ENCODE data around the gene NTN3. TPM values are rescaled to one million over a fixed set of nuclear protein-coding genes. Genes with fewer than 3 reads are reported as not detected.

NTN3 gene
- polyA plus RNA-seq, 1 of the 3 experiments (the other 2 are of a cell fraction), result 0.28 TPM

GRCh38 chr16:2511996-2512734 lies 41.1 kb downstream of the NTN3 start:
- Histone ChIP-seq H3K9me3 (no peaks in the 10 kb centered on the region), H3K27ac (ENCODE audit: low read depth in 2 of 2, low read length in 1 of 2) (no peak overlapping the region), H4K20me1 (ENCODE audit: insufficient read depth) (peaks cover 28% of the 10 kb centered on the region), H3K9me2 (no peaks in the 10 kb centered on the region), H3K4me1 (ENCODE audit: control insufficient read depth in 1 of 2, insufficient read depth in 2 of 2, low read depth in 1 of 2, low read length in 1 of 2) (peaks cover 15 to 24% of the 10 kb centered on the region in 2 experiments; a peak in 3 of 4 replicates), H3K27me3 (ENCODE audit: insufficient read depth) (no peaks in the 10 kb centered on the region), H3K4me3 (ENCODE audit: low read depth in 2 of 2, low read length in 1 of 2) (no peak overlapping the region), H3F3A (replicated peaks; ENCODE audit: insufficient read depth) (no peaks in the 10 kb centered on the region), H3K4me2 (no peak overlapping the region), H2AFZ (ENCODE audit: low read depth) (no peak overlapping the region), H3K79me2 (ENCODE audit: insufficient read depth) (peaks cover 34% of the 10 kb centered on the region), H3K9ac (no peak overlapping the region), H3K36me3 (replicated peaks in 1 of 2; ENCODE audit: control insufficient read depth in 1 of 2, insufficient read depth in 2 of 2, low read length in 1 of 2) (no peaks in the 10 kb centered on the region)
- TF ChIP-seq TEAD4 (IDR thresholded peaks at IDR 0.05; ENCODE audit: borderline replicate concordance, insufficient read depth), result no peak
- TF ChIP-seq SIN3A (IDR thresholded peaks at IDR 0.05; ENCODE audit: borderline replicate concordance, low read depth, low read length), result no peak
- no peak for TF ChIP-seq FOXM1 (IDR thresholded peaks at IDR 0.05; ENCODE audit: low read depth)
- no peak for TF ChIP-seq SMC3 (IDR thresholded peaks at IDR 0.05; ENCODE audit: low read depth, low read length)
- TF ChIP-seq ZBTB33 (IDR thresholded peaks at IDR 0.05; ENCODE audit: borderline replicate concordance, low read depth), result no peak
- no peak for TF ChIP-seq RAD21 (IDR thresholded peaks at IDR 0.05; ENCODE audit: low read length)
- no peak for TF ChIP-seq MXI1 (IDR thresholded peaks at IDR 0.05; ENCODE audit: low read depth, low read length)
- no peak for TF ChIP-seq TAF1 (IDR thresholded peaks at IDR 0.05; ENCODE audit: borderline replicate concordance, low read depth, low read length)
- TF ChIP-seq EZH2phosphoT487 (IDR thresholded peaks at IDR 0.05; ENCODE audit: borderline replicate concordance, low read depth), result no peak
- no peak for TF ChIP-seq FOXJ3 (CRISPR knock-in tag; IDR thresholded peaks at IDR 0.05)
- TF ChIP-seq YY1 (IDR thresholded peaks at IDR 0.05; ENCODE audit: low read depth), result no peak
- TF ChIP-seq EP300 (IDR thresholded peaks at IDR 0.05; ENCODE audit: borderline replicate concordance in 1 of 2, low read depth in 1 of 2, low read length in 1 of 2), result no peak
- no peak for TF ChIP-seq JUND (IDR thresholded peaks at IDR 0.05)
- TF ChIP-seq REST (IDR thresholded peaks at IDR 0.05; ENCODE audit: low read depth, low read length), result no peak
- TF ChIP-seq, protein P1, sequence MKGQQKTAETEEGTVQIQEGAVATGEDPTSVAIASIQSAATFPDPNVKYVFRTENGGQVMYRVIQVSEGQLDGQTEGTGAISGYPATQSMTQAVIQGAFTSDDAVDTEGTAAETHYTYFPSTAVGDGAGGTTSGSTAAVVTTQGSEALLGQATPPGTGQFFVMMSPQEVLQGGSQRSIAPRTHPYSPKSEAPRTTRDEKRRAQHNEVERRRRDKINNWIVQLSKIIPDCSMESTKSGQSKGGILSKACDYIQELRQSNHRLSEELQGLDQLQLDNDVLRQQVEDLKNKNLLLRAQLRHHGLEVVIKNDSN (IDR thresholded peaks at IDR 0.05; ENCODE audit: borderline replicate concordance, low read depth), result no peak
- TF ChIP-seq NRF1 (IDR thresholded peaks at IDR 0.05; ENCODE audit: low read depth, low read length), result no peak
- ChIA-PET POLR2A (no interaction called here), CTCF (interaction anchor here (2.4 to 6.6 kb wide), 2 partner anchors 11 to 83 kb away, joined by 8 to 41 read pairs; partner anchors contain the start of gene CCNF)
- 97% methylated on average over 12 of the region's 17 CpGs for WGBS (ENCODE audit: low lambda C conversion rate)
- no peak for DNase-seq
